ENCODE results near the gene PRDM13.

Gene PRDM13

GRCh38 chr6:99604166-99605073, 2.2 kb upstream of the PRDM13 start:
- DNase-seq (ENCODE audit: low read depth), result no peak
- no peak for TF ChIP-seq CTCF (conservative IDR thresholded peaks at IDR 0.05; ENCODE audit: low read depth, low read length)
- no peak overlapping the region for H3K4me3 ChIP-seq (ENCODE audit: low read depth, low read length)

GRCh38 chr6:99605074-99605734, 1.4 kb upstream of the PRDM13 start:
- DNase-seq (ENCODE audit: low read depth), result no peak
- no peak for TF ChIP-seq CTCF (conservative IDR thresholded peaks at IDR 0.05; ENCODE audit: low read depth, low read length)
- H3K4me3 ChIP-seq (ENCODE audit: low read depth, low read length), result no peak overlapping the region

- no peak for TF ChIP-seq CTCF (conservative IDR thresholded peaks at IDR 0.05; ENCODE audit: low read depth, low read length)
- no peak overlapping the region for H3K4me3 ChIP-seq (ENCODE audit: low read depth, low read length)
- DNase-seq (ENCODE audit: low read depth), result no peak
Measured at GRCh38 chr6:99605911-99606655, 550 bp upstream of the PRDM13 start.

GRCh38 chr6:99607416-99608036, 893 bp downstream of the PRDM13 start:
- no peak for TF ChIP-seq CTCF (conservative IDR thresholded peaks at IDR 0.05; ENCODE audit: low read depth, low read length)
- no peak overlapping the region for H3K4me3 ChIP-seq (ENCODE audit: low read depth, low read length)
- DNase-seq (ENCODE audit: low read depth), result no peak

- TF ChIP-seq CTCF (conservative IDR thresholded peaks at IDR 0.05; ENCODE audit: low read depth, low read length), result no peak
- no peak overlapping the region for H3K4me3 ChIP-seq (ENCODE audit: low read depth, low read length)
- DNase-seq (ENCODE audit: low read depth), result no peak
Measured at GRCh38 chr6:99608059-99608885, 1.6 kb downstream of the PRDM13 start.
